Adrenal gland (tissue), 12 donors: Measurements from ENCODE around the gene GRIN3B. TPM values are rescaled to one million over a fixed set of nuclear protein-coding genes. Genes with fewer than 3 reads are reported as not detected.

ENCODE experiments used
- DNase-seq, 7 donors: peaks; one replicate each; pipeline ENCODE4 v3.0.0-alpha.2; 2019 to 2020
- H3K27ac ChIP-seq, 5 donors: fragments of 200-600 bp; sonication (generic) in 4 of 5; 1 replicate in 3 of 5; 2 replicates in 2 of 5; pipeline versions ENCODE4 v1.5.1 to v1.8.0; 2016 to 2020; ENCODE audit warnings: mild to moderate bottlenecking in 1 of 5
- H3K27me3 ChIP-seq: fragments of 200-600 bp; 2 replicates; pipeline ENCODE4 v1.8.0; 2021
- H3K36me3 ChIP-seq, 2 donors: fragments of 200-600 bp; replicated peaks in 1 of 2; 1 replicate in 1 of 2; 2 replicates in 1 of 2; pipeline versions ENCODE4 v1.5.1 to v1.8.0; 2018 to 2022
- H3K4me1 ChIP-seq, 2 donors: fragments of 200-600 bp; replicated peaks in 1 of 2; 1 replicate in 1 of 2; 2 replicates in 1 of 2; pipeline versions ENCODE4 v1.5.1 to v1.8.0; 2018 to 2021
- H3K4me3 ChIP-seq, 4 donors: fragments of 200-600 bp; sonication (generic) in 3 of 4; one replicate each; pipeline ENCODE4 v1.5.1; 2016 to 2018
- H3K9me3 ChIP-seq, 3 donors: fragments of 200-600 bp; sonication (generic) in 1 of 3; replicated peaks in 1 of 3; 1 replicate in 2 of 3; 2 replicates in 1 of 3; pipeline versions ENCODE4 v1.5.1 to v1.8.0; 2016 to 2021
- CTCF ChIP-seq, 6 experiments: fragments of 450-650 bp in 4 of 6; fragments of 200-600 bp in 2 of 6; sonication (generic) in 1 of 6; IDR thresholded peaks; 1 replicate in 5 of 6; 2 replicates in 1 of 6; pipeline versions ENCODE4 v1.5.1 to v1.8.0; 2016 to 2021; ENCODE audit warnings: antibody characterized with exemption in 6 of 6, mild to moderate bottlenecking in 2 of 6, moderate library complexity in 1 of 6
- POLR2A ChIP-seq, 2 donors: fragments of 450-650 bp; IDR thresholded peaks; one replicate each; pipeline ENCODE4 v1.6.1; 2017; ENCODE audit warnings: antibody characterized with exemption in 2 of 2, mild to moderate bottlenecking in 2 of 2, moderate library complexity in 1 of 2
- WGBS, 4 donors: extraction: QIAGEN DNeasy Blood & Tissue Kit in 2 of 4; methylation state at CpG; one replicate each; pipeline versions ENCODE4 v1.1.5 to v1.1.7; 2013 to 2017; 5-methylcytosine and 5-hydroxymethylcytosine counted together
- intact Hi-C, 2 donors: fragments of 100-400 bp; cut with DNase I; formaldehyde crosslinking; loops; one replicate each; pipeline versions ENCODE4 v1.14.1 to v1.15.0; 2022 to 2023
- polyA plus RNA-seq, 3 donors: library from polyadenylated mRNA; stranded (reverse); fragments of 200-250 nt in 2 of 3; fragments of 350-450 nt in 1 of 3; fragmentation: Illumina TruSeq in 1 of 3; extraction: RNeasy Lipid Tissue Mini Kit (QIAGEN cat#74804) in 1 of 3; gene quantifications; one replicate each; pipeline ENCODE4 v1.2.3, GENCODE V29; 2013 to 2014
- total RNA-seq, 9 donors: library from RNA; depleted of rRNA in 4 of 9; stranded (reverse); fragments of >200 nt in 4 of 9; fragments of 120-200 nt in 1 of 9; fragmentation: NEBNext Ultra II Directional in 1 of 9; extraction: Animal tissue kit (Norgen Biotek cat#: 25700) in 1 of 9; gene quantifications; one replicate each; pipeline versions ENCODE4 v1.1.0 to v1.2.4, GENCODE V29; 2013 to 2023
- donor health status: healthy with polysubstance abuse.
- donor health status: Bipolar disorder and iron deficiency.
- donor health status: DM: yes; HTN: yes; CAD: no.
- donor health status: DM: no; HTN: no; CAD: no.
- donor health status: DM: no; HTN: no; CAD: no.
- donor health status: DM: yes; HTN: yes; CAD: no.

The GRIN3B gene
- total and polyA plus RNA-seq, 12 donors = 0.08 to 0.24 (median 0.16) TPM; not detected in 8

- H3K36me3 ChIP-seq = peaks cover 0 to 24% of the 10 kb centered on the region in 2 donors
- TF ChIP-seq POLR2A (IDR thresholded peaks at IDR 0.05) (no peak), CTCF (IDR thresholded peaks at IDR 0.05) (no peak)
- intact Hi-C loops = no loop called here
- no peak overlapping the region for H3K27ac ChIP-seq
- H3K4me3 ChIP-seq = no peak overlapping the region
- H3K4me1 ChIP-seq = no peaks in the 10 kb centered on the region
- H3K27me3 ChIP-seq = no peaks in the 10 kb centered on the region
- H3K9me3 ChIP-seq = no peaks in the 10 kb centered on the region
- DNase-seq = no peak
- WGBS, 4 donors = 77 to 87% (median 81%) methylated on average over 20 to 27 of the region's 27 CpGs
These were observed 6.6 kb downstream of the GRIN3B start for GRCh38 chr19:1006711-1007398.

DNA sequence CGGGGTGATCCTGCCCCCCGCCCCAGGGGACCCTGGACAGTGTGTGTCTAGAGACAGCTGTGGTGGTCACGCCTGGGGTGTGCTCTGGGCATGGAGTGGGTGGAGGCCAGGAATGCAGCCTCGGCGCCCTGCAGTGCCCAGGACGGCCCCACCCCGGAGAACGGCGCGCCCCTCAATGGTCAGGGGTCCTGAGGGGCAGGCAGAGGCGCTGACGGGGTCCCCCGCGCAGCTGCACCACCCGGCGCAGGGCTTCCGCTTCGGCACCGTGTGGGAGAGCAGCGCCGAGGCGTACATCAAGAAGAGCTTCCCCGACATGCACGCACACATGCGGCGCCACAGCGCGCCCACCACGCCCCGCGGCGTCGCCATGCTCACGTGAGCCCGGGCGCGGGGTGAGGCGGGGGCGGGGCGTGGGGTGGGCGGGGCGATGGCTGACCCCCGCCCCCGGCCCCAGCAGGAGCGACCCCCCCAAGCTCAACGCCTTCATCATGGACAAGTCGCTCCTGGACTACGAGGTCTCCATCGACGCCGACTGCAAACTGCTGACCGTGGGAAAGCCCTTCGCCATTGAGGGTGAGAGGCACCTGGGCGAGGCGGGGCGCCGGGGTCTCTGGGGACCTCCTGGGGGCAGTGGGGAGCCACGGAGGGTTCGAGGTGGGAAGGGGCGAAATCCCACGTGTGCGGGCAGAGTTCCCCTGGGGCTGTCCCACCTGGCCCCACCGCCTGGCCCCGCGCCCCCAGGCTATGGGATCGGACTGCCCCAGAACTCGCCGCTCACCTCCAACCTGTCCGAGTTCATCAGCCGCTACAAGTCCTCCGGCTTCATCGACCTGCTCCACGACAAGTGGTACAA, 7.4 kb downstream of the GRIN3B start:
- WGBS, 4 donors = 88 to 95% (median 92%) methylated on average over 20 to 73 of the region's 73 CpGs
- H3K36me3 ChIP-seq = peaks cover 0 to 32% of the 10 kb centered on the region in 2 donors
- H3K4me1 ChIP-seq = no peaks in the 10 kb centered on the region
- no peak overlapping the region for H3K4me3 ChIP-seq
- TF ChIP-seq POLR2A (IDR thresholded peaks at IDR 0.05) = no peak
- TF ChIP-seq CTCF (IDR thresholded peaks at IDR 0.05) = no peak
- H3K27ac ChIP-seq = no peak overlapping the region
- H3K9me3 ChIP-seq = no peaks in the 10 kb centered on the region
- no peak for DNase-seq
- intact Hi-C loops = no loop called here
- no peaks in the 10 kb centered on the region for H3K27me3 ChIP-seq

DNA sequence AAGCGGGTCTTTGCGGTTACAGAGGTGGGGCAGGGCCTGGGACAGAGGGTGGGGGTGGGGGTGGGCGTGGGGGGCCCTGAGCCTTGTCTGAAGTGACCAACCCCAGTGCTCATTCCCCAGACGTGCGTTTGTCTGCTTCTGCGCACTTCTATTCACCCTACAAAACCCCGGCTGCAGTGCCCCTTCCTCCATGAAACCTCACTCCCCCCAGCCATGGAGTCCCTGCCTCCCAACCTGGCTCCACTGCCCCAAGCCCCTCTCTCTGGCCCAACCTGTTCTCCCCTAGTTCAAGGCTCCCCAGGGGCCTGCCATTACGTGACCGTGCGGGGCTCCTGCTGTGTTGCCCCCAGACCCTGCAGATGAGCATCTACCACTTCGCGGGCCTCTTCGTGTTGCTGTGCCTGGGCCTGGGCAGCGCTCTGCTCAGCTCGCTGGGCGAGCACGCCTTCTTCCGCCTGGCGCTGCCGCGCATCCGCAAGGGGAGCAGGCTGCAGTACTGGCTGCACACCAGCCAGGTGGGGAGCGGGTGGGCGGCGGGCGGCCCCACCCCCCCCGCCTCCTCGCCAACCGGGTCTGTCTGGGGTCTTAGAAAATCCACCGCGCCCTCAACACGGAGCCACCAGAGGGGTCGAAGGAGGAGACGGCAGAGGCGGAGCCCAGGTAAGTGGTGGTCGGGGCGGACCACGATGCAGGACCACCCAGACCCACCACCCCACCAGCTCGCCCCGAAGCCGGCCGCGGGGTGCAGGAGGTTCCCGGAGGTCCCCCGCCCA, 8.2 kb downstream of the GRIN3B start:
- no peaks in the 10 kb centered on the region for H3K27me3 ChIP-seq
- intact Hi-C loops = no loop called here
- no peaks in the 10 kb centered on the region for H3K9me3 ChIP-seq
- no peaks in the 10 kb centered on the region for H3K4me1 ChIP-seq
- H3K27ac ChIP-seq = no peak overlapping the region
- H3K36me3 ChIP-seq = peaks cover 0 to 40% of the 10 kb centered on the region in 2 donors
- DNase-seq = no peak
- WGBS, 4 donors = 90 to 95% (median 91%) methylated on average over 14 to 45 of the region's 45 CpGs
- H3K4me3 ChIP-seq = no peak overlapping the region
- TF ChIP-seq CTCF (IDR thresholded peaks at IDR 0.05) (no peak), POLR2A (IDR thresholded peaks at IDR 0.05) (no peak)
